Dendritic cell treated with granulocyte-macrophage colony-stimulating factor and Interleukin-4, amounts not matched to agents 40 ng/mL and 50 ng/mL, for 4 days (primary cell): ENCODE results near the gene TFR2.

Experiments used
- H3K27ac Mint-ChIP-seq: one replicate; pipeline ENCODE4 v1.8.0; 2022; ENCODE audit warnings: mild to moderate bottlenecking, mixed read lengths
- H3K27me3 Mint-ChIP-seq: one replicate; pipeline ENCODE4 v1.8.0; 2022; ENCODE audit warnings: mild to moderate bottlenecking, mixed read lengths
- H3K36me3 Mint-ChIP-seq: one replicate; pipeline ENCODE4 v1.8.0; 2022; ENCODE audit warnings: low read depth, mixed read lengths
- H3K4me1 Mint-ChIP-seq: one replicate; pipeline ENCODE4 v1.8.0; 2022; ENCODE audit warnings: low read depth, mixed read lengths
- H3K4me3 Mint-ChIP-seq: one replicate; pipeline ENCODE4 v1.8.0; 2022; ENCODE audit warnings: mild to moderate bottlenecking, moderate library complexity, mixed read lengths
- H3K9me3 Mint-ChIP-seq: one replicate; pipeline ENCODE4 v1.8.0; 2022; ENCODE audit warnings: mixed read lengths
- intact Hi-C: fragments of 100-400 bp; cut with micrococcal nuclease; formaldehyde crosslinking; loops from one replicate; pipeline ENCODE4 v1.15.0; 2022

TFR2 gene

GRCh38 chr7:100586266-100587025, 54.9 kb downstream of the TFR2 start, which contains the start of gene FBXO24:
FBXO24 (plus strand) TSS chr7:100586328; CDS start chr7:100586626, 298 bp downstream.
- Mint-ChIP-seq H3K4me3 (peak within 1 kb of the TSS; percentile 95), H3K9me3 (no peaks in the 10 kb centered on the region), H3K36me3 (peaks cover 20% of the 10 kb centered on the region), H3K4me1 (peaks cover 59% of the 10 kb centered on the region), H3K27me3 (peaks cover 18% of the 10 kb centered on the region), H3K27ac (peak within 1 kb of the TSS; percentile 90)
- intact Hi-C loops, result loop anchor here (10.0 kb wide), 1 partner anchor 88 kb away; the partner anchor contains the start of gene GNB2

DNA sequence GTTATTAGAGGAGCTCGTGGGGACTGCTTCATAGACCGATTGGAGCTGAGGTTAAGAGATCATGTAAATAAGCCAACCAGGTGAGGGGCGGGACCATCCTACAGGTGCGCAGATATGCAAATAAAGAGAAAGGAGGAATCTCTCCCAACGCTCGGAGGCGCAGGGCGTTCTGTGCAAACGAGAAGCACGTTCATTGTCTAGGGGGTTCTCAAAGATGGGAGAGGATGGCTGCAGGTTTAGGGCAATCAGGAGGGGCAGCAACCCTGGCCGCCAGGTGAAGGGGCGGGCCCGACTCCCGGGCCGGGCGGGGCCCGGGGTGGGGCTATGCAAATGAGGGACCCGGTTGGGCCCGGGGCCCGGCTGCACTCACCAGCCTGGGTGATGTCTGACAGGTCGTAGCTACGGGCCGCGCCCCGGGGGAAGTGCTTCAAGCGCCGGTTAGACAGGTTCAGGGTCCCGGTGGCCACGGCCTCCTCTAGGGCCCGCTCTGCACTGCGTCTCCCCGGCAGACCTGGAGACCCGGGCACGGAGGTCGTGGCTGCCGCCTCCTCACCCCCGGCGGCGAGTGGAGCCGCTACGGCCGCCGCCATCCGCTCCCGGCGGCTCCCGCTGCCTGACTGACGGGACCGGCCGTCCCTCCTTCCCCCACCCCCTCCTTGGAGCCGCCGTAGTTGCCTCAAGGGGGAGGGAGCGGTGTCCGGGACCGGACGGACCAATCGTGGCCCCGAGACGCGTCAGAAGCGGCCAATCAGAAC, 55.7 kb downstream of the TFR2 start, which contains the start of gene LRCH4:
LRCH4 (minus strand) TSS at position 619 of the 755 bp plus-strand sequence; CDS start at position 590, 29 bp downstream.
- Mint-ChIP-seq H3K36me3 (peaks cover 20% of the 10 kb centered on the region), H3K27me3 (peaks cover 17% of the 10 kb centered on the region)
- intact Hi-C loops, result loop anchor here (10.0 kb wide), 1 partner anchor 89 kb away; the partner anchor contains the start of gene GNB2

GRCh38 chr7:100584683-100585510, 56.5 kb downstream of the TFR2 start:
- Mint-ChIP-seq H3K36me3 (peaks cover 20% of the 10 kb centered on the region), H3K27ac (peak overlapping the region; percentile 90), H3K4me1 (peaks cover 51% of the 10 kb centered on the region), H3K27me3 (peaks cover 9% of the 10 kb centered on the region), H3K9me3 (no peaks in the 10 kb centered on the region), H3K4me3 (peak overlapping the region; percentile 95)
- intact Hi-C loops, result loop anchor here (10.0 kb wide), 1 partner anchor 90 kb away; the partner anchor contains the start of gene GNB2

More for the DNA sequence above, 55.7 kb downstream of the TFR2 start, which contains the start of gene LRCH4:
- H3K9me3 Mint-ChIP-seq, result no peaks in the 10 kb centered on the region
- H3K4me1 Mint-ChIP-seq, result peaks cover 59% of the 10 kb centered on the region
- H3K4me3 Mint-ChIP-seq, result peak within 1 kb of the TSS; percentile 95
- H3K27ac Mint-ChIP-seq, result peak within 1 kb of the TSS; percentile 90

- Mint-ChIP-seq H3K36me3 (peaks cover 20% of the 10 kb centered on the region), H3K4me3 (peak overlapping the region; percentile 95), H3K9me3 (no peaks in the 10 kb centered on the region), H3K4me1 (peaks cover 44% of the 10 kb centered on the region), H3K27ac (peak overlapping the region; percentile 90), H3K27me3 (peaks cover 1% of the 10 kb centered on the region)
- intact Hi-C loops, result loop anchor here (10.0 kb wide), 1 partner anchor 91 kb away; the partner anchor contains the start of gene GNB2
These were observed 57.2 kb downstream of the TFR2 start for GRCh38 chr7:100584054-100584682.

DNA sequence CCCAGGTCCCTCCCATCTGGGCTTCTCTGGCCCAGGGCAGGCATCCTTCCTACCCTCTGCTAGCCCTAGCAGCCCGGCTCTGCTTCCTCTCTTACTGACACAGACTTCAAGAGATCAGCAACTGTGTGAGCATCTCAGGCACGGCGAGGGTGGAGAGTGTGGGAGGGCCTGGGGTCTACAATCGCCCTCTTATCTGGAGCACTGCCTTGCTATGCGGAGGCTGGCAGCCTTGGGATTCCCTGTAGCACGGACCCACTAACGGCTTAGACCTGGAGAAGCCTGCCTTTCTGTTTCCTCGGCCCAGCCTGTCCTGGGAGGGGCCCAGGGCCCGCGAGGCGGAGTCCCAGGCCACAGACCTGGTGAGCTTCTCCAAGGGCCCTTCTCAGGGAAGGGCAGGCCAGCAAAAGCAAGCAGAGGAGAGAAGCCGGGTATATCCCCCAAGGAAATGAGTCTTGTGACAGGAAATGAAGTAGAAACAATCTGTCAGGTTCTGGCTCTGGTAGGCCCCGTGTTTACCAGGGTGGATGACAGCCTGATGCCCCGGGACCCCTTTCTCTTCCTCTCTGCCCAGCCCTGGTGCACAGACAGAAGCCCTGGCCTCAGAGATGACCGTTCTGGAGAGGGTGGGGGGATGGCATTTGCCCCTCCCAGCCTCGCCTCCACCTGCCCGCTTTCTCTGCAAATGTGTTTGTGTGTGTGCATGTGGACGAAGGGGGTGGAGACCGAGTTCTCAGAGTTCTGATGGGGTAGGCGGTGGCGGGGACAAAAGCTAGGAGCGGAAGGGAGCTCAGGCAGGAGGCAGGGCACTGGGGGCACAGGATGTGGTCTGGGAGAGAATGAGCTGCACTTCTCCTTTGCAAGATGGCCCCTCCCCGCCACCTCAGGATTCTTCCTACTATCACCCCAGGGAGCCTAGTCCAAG, 58.0 kb downstream of the TFR2 start:
- peaks cover 20% of the 10 kb centered on the region for H3K36me3 Mint-ChIP-seq
- peak overlapping the region; percentile 90 for H3K27ac Mint-ChIP-seq
- no peaks in the 10 kb centered on the region for H3K9me3 Mint-ChIP-seq
- H3K4me3 Mint-ChIP-seq, result peak overlapping the region; percentile 95
- intact Hi-C loops, result loop anchor here (10.0 kb wide), 1 partner anchor 91 kb away; the partner anchor contains the start of gene GNB2
- peaks cover 41% of the 10 kb centered on the region for H3K4me1 Mint-ChIP-seq
- H3K27me3 Mint-ChIP-seq, result no peaks in the 10 kb centered on the region

GRCh38 chr7:100582650-100583049, 58.7 kb downstream of the TFR2 start:
- intact Hi-C loops, result loop anchor here (10.0 kb wide), 1 partner anchor 92 kb away; the partner anchor contains the start of gene GNB2
- Mint-ChIP-seq H3K27me3 (no peaks in the 10 kb centered on the region), H3K4me3 (peak overlapping the region; percentile 95), H3K27ac (peak overlapping the region; percentile 90), H3K36me3 (peaks cover 20% of the 10 kb centered on the region), H3K9me3 (no peaks in the 10 kb centered on the region), H3K4me1 (peaks cover 37% of the 10 kb centered on the region)

- H3K4me1 Mint-ChIP-seq, result peaks cover 34% of the 10 kb centered on the region
- intact Hi-C loops, result loop anchor here (10.0 kb wide), 1 partner anchor 93 kb away; the partner anchor contains the start of gene GNB2
- no peaks in the 10 kb centered on the region for H3K27me3 Mint-ChIP-seq
- H3K27ac Mint-ChIP-seq, result peak overlapping the region; percentile 90
- peak overlapping the region; percentile 95 for H3K4me3 Mint-ChIP-seq
- H3K9me3 Mint-ChIP-seq, result no peaks in the 10 kb centered on the region
- peaks cover 20% of the 10 kb centered on the region for H3K36me3 Mint-ChIP-seq
These were observed 59.2 kb downstream of the TFR2 start for GRCh38 chr7:100582041-100582579.

- intact Hi-C loops, result loop anchor here (10.0 kb wide), 1 partner anchor 94 kb away; the partner anchor contains the start of gene GNB2
- H3K9me3 Mint-ChIP-seq, result no peaks in the 10 kb centered on the region
- H3K4me3 Mint-ChIP-seq, result no peak overlapping the region
- peaks cover 26% of the 10 kb centered on the region for H3K4me1 Mint-ChIP-seq
- H3K27ac Mint-ChIP-seq, result no peak overlapping the region
- peaks cover 2% of the 10 kb centered on the region for H3K27me3 Mint-ChIP-seq
- H3K36me3 Mint-ChIP-seq, result peaks cover 19% of the 10 kb centered on the region
These were observed 60.7 kb downstream of the TFR2 start for GRCh38 chr7:100580466-100581283.

DNA sequence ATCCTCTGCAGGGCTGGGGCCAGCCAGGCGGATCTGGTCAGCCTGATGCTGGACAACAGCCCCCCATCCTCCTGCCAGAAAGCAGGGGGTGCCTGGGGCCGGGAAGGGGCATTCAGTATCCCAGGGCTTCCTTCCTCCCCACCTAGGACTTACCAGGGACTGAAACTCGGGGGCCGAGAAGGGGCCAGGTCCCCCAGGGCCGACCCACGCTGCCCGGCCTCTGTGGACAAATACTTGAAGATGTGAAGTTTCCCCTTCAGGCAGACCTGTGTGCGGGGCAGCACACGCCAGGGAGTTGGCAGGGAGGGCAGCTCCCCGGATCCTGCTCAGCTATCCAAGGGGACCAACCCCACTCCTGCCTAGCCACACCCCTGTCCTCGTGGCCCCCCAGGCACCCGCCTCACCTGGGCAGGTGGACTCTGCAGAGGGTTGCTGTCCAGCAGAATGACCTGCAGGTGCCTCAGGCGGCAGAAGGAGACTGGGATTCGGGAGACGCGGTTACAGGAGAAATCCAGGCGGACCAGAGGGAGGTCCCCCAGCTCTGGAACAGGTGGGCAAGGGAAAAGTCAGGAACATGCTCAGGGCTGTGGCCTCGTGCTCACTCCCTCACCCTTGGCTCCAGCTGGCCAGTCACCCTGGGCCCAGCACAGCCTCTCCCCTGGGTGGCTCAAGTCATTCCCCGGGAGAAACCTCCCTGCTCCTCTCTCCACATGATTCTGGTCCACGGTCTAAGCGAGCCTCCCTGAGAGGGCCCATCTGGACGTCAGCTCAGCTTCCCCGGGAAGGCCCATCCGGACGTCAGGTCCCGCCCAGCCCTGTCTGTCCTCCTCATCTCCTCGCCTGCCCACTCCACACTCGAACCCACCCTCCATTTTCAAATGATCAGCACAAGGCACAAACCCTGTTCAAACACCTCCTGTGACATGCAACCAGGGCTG, 62.8 kb downstream of the TFR2 start:
- Mint-ChIP-seq H3K4me1 (peaks cover 25% of the 10 kb centered on the region), H3K27ac (no peak overlapping the region), H3K36me3 (peaks cover 5% of the 10 kb centered on the region), H3K27me3 (peaks cover 10% of the 10 kb centered on the region), H3K4me3 (no peak overlapping the region), H3K9me3 (no peaks in the 10 kb centered on the region)
- intact Hi-C loops, result no loop called here

- no peak overlapping the region for H3K4me3 Mint-ChIP-seq
- H3K36me3 Mint-ChIP-seq, result no peaks in the 10 kb centered on the region
- H3K27me3 Mint-ChIP-seq, result peaks cover 20% of the 10 kb centered on the region
- no peak overlapping the region for H3K27ac Mint-ChIP-seq
- intact Hi-C loops, result no loop called here
- no peaks in the 10 kb centered on the region for H3K9me3 Mint-ChIP-seq
- peaks cover 24% of the 10 kb centered on the region for H3K4me1 Mint-ChIP-seq
These were observed 63.8 kb downstream of the TFR2 start for GRCh38 chr7:100577507-100577906.
